HL-60/S4 treated with phorbol 12-myristate 13-acetate at 8.2 ng/mL for 4 days and 3 days (cell line): ENCODE results near the gene ANKS1A.

Experiments used
- in situ Hi-C: fragments of 300-500 bp; cut with MboI; formaldehyde crosslinking; loops from 2 replicates; pipeline ENCODE4 v1.15.0; 2022; ENCODE audit warnings: low sequenced_read_pairs

The ANKS1A gene

GRCh38 chr6:35049156-35049735, 160.2 kb downstream of the ANKS1A start:
- in situ Hi-C loops, result no loop called here

GRCh38 chr6:35049900-35050756, 161.1 kb downstream of the ANKS1A start:
- in situ Hi-C loops, result no loop called here

- in situ Hi-C loops, result no loop called here
These were observed 161.8 kb downstream of the ANKS1A start for GRCh38 chr6:35050757-35051330.

- in situ Hi-C loops, result no loop called here
These were observed 162.3 kb downstream of the ANKS1A start for GRCh38 chr6:35051396-35051795.

- in situ Hi-C loops, result no loop called here
These were observed 163.0 kb downstream of the ANKS1A start for GRCh38 chr6:35051997-35052583.

GRCh38 chr6:35052694-35053565, 163.9 kb downstream of the ANKS1A start:
- in situ Hi-C loops, result no loop called here

- in situ Hi-C loops, result no loop called here
These were observed 164.6 kb downstream of the ANKS1A start for GRCh38 chr6:35053701-35054100.

- in situ Hi-C loops, result no loop called here
These were observed 165.2 kb downstream of the ANKS1A start for GRCh38 chr6:35054106-35054742.

- in situ Hi-C loops, result no loop called here
These were observed 165.7 kb downstream of the ANKS1A start for GRCh38 chr6:35054743-35055130.

- in situ Hi-C loops, result no loop called here
These were observed 166.8 kb downstream of the ANKS1A start for GRCh38 chr6:35055891-35056290.

GRCh38 chr6:35056952-35057351, 167.9 kb downstream of the ANKS1A start:
- in situ Hi-C loops, result no loop called here

GRCh38 chr6:35057449-35058357, 168.6 kb downstream of the ANKS1A start:
- in situ Hi-C loops, result no loop called here

- in situ Hi-C loops, result no loop called here
These were observed 169.3 kb downstream of the ANKS1A start for GRCh38 chr6:35058358-35058675.

GRCh38 chr6:35058865-35059522, 169.9 kb downstream of the ANKS1A start:
- in situ Hi-C loops, result no loop called here

GRCh38 chr6:35059596-35060345, 170.7 kb downstream of the ANKS1A start:
- in situ Hi-C loops, result no loop called here

GRCh38 chr6:35061102-35061615, 172.1 kb downstream of the ANKS1A start:
- in situ Hi-C loops, result no loop called here

- in situ Hi-C loops, result no loop called here
These were observed 172.8 kb downstream of the ANKS1A start for GRCh38 chr6:35061651-35062410.
